ENCODE measurements around the gene CCN2.

The CCN2 gene, protein sequence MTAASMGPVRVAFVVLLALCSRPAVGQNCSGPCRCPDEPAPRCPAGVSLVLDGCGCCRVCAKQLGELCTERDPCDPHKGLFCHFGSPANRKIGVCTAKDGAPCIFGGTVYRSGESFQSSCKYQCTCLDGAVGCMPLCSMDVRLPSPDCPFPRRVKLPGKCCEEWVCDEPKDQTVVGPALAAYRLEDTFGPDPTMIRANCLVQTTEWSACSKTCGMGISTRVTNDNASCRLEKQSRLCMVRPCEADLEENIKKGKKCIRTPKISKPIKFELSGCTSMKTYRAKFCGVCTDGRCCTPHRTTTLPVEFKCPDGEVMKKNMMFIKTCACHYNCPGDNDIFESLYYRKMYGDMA

DNA sequence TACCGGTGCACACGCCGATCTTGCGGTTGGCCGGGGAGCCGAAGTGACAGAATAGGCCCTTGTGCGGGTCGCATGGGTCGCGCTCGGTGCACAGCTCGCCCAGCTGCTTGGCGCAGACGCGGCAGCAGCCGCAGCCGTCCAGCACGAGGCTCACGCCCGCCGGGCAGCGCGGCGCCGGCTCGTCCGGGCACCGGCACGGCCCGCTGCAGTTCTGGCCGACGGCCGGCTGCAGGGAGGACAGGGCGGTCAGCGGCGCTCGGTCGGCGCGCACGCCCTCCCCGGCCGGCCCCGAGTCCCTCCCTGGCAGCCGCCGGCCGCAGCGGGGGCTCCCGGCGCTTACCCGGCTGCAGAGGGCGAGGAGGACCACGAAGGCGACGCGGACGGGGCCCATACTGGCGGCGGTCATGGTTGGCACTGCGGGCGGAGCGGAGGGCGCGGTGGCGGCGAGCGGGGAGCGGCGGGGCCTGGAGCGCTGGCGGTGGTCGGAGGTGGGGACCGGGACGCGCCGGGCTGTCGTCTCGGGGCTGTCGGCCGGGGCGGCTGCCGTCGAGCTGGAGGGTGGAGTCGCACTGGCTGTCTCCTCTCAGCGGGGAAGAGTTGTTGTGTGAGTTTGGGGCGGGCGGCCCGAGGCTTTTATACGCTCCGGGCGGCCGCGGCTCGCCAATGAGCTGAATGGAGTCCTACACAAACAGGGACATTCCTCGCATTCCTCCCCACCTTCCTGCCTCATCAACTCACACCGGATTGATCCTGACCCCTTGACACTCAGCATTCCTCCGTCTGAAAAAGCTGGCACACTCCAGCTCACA lies at the start of gene CCN2:
Gene CCN2 (minus strand): TSS at position 606 of the 809 bp plus-strand sequence. CDS start 200 bp downstream, at position 406.
- peak; percentile 89 for DNase-seq (ENCODE audit: low spot score)

DNA sequence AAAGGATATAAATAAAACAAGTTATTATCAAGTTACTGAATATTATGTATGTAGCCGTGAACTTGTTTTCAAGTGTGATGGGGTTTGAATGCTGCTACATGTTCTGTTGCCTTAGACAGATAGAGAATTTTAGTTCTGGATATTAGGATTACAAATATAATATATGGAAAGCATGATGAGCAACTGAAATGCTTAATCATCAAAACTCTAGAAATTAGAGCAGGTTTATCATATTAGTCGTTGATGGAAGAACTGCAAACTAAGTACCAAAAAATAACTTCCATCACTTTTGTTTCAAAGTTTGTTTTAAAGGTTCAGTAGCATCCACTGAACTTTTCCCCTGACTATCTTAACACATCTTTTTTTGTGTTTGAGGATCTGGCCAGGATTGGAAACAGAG lies 49.1 kb upstream of the CCN2 start:
- no peak for DNase-seq (ENCODE audit: low spot score)

DNA sequence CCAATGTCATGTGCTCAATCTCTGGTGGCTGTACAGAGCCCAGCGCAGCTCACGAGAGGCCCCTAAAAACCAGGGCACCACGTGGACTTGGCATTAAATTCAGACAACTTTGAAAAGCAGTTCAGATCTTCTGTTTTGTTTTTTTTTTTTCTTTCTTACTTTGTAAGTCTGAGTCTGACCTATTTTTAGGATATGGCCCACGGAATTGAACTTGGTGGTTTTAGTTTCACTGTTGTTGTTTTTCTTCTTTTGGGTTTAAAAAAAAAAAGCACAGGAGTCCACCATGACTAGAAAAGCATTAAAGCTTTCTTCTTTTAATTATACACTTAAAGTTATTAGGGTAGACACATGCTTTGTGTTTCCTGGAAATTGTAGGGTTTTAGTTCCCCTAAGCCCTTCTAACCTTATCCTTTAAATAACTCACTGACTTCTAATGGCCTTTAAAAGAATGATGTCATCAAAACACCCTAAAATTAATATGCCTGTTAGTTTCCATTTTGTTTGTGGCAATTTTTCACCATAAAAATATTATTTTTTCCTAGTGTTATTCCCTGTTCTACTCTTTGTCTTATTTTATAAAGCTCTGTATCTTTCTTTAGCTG lies 48.5 kb upstream of the CCN2 start:
- no peak for DNase-seq (ENCODE audit: low spot score)

DNA sequence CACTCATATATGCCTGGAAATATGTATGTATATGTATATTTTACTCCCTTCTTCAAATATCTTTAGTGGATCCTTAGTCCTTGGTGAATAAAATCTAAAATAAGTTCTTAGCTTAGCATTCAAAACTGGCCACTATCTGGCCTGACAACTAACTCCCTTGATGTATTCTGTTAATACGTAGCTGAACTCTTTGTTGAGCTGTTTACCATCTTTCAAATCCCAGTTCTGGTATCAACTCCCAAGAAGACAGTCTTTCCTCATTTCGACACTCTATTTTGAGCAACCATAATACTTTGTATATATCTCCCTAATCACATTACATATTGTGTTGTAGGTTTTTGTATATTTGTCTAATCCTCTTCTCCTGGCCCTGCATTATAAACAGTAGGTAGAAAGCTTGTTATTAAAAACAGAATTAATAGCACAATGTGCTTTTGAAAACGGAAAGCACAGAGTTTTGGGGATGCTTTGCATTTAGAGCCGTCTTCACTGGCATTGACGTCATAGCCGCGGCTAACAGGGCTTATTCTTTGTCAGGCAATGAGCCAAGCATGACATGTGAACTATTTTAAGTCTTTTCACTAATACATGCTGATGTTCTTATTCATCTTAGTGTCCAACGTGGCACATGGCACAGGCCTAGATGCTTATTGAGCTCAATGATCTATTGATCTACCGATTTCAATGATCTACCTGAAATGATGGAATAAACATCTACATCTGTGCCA lies 47.2 kb upstream of the CCN2 start:
- DNase-seq (ENCODE audit: low spot score): no peak

DNA sequence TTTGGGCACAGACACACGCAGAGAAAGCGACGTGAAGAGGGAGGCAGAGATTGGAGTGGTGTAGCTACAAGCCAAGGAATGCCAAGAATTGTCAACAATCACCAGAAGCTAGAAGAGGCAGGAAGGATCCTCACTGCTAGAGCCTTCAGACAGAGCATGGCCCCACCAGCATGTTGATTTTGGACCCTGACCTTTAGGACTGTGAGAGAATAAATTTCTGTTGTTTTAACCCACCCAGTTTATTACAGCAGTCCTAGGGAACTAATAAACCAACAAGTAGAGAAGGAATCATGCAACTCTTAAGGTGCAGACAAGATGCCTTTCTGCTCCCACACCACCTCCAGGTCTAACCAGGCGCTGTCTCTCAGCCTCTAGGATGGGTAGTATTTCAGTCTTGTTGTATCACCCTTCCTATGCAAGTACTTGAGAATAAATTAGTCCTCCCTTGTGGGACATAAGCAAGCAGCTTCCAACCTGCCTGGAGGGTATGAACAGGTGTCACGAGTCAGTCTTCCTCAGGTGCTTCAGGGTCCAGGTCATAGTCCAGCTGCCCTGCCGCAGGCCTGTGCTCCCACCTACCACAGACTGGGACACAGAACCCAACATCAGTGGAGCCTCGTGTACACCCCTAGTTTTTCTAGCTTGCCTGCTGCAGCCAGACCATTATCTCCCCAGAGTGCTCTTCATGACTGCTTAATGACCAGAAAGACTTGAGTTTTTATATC lies 46.4 kb upstream of the CCN2 start:
- DNase-seq (ENCODE audit: low spot score): no peak

DNA sequence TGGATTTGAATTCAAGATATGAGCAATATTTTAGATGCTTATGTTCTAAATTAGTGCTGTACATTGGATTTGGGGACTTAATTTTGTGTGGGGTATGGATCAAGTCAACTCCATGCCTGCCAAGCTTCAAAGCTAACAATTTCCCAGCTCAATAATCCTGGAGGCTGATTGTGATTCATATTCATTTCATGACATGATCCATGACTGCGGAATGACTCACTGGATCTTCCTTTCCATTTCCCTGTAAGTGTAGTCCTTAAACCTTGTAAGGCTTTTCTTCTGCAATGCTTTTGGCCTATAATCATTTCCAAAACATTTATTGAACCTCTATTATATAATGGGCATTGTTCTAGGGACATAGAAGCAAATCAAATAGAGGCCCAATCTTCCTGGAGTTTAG lies 44.7 kb upstream of the CCN2 start:
- no peak for DNase-seq (ENCODE audit: low spot score)

DNA sequence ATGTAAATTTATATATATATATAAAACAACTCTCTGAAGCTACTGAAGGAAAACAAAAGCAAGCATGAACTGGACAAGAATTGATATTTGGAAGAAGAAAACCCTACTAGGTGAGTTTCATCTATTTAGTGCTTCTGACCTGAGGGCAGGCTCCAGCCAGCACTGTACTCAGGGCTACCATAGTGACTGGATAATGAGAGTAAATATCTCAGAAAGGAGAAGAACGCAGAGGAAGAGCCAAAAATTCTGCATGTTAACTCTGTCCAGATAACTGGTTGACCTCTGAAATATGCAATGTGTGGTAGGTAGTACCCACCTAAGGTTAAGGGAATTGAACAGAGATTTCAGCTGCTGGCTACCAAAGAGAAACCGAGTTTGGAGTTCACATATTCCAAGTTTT lies 41.4 kb upstream of the CCN2 start:
- DNase-seq (ENCODE audit: low spot score): no peak

DNA sequence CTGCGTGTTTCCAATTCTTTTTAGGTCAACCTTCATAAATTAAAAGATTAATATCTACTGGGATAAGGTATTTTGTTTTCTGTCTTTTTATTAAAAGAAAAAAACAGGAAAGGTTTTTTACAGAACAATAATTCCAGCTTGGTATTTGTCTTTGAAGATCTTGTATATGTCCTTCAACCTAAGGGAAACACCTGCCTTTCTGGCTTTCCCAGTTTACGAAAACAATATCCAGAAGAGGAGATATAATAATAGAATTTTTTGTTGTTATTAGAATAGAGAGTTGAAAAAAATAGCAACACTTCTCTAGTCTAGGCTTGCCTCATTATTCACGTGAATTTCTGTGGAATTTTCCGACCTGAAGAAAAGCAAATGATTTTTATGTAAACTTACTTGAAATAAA lies 37.9 kb upstream of the CCN2 start:
- no peak for DNase-seq (ENCODE audit: low spot score)

DNA sequence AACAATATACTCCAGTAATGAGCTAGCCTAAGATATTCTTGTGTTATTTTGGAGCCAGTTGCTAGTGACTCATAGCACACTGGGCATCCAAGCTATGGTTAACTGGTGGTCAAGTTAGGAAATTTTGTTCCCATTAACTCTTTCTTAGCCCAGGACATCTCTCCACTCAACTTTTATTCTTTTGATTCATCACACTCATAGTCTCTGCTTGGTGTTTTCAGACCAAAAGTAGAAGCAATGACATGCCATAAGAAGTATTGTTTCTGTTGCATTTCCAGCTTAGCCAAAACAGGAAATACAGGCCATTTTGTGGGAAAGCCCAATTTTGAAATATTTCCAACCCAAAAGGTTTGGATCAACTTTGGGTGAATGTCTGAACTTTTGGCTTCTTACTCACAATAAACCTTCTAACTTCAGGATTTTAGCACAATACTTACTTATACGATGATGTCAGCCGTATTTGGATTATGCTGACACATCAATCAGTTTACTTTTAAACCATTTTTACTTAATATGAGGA lies 31.6 kb upstream of the CCN2 start:
- DNase-seq (ENCODE audit: low spot score): no peak

DNA sequence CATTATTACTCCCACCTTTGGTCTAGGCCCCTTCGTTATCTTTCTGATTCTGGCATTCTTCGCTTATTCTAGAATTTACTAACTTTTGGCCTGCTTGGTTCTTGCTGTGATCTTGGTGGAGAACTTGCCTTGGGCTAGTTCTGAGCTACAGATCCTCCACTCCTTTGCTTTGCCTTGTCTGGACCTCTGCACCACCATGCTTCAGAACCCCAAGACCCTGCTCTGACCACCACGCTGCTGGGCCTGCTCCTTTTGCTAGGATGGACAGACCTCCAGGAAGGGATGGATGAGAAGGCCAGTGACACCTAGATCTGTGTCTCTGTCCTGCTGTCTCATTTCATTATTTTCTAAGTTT lies 30.4 kb upstream of the CCN2 start:
- DNase-seq (ENCODE audit: low spot score): no peak

DNA sequence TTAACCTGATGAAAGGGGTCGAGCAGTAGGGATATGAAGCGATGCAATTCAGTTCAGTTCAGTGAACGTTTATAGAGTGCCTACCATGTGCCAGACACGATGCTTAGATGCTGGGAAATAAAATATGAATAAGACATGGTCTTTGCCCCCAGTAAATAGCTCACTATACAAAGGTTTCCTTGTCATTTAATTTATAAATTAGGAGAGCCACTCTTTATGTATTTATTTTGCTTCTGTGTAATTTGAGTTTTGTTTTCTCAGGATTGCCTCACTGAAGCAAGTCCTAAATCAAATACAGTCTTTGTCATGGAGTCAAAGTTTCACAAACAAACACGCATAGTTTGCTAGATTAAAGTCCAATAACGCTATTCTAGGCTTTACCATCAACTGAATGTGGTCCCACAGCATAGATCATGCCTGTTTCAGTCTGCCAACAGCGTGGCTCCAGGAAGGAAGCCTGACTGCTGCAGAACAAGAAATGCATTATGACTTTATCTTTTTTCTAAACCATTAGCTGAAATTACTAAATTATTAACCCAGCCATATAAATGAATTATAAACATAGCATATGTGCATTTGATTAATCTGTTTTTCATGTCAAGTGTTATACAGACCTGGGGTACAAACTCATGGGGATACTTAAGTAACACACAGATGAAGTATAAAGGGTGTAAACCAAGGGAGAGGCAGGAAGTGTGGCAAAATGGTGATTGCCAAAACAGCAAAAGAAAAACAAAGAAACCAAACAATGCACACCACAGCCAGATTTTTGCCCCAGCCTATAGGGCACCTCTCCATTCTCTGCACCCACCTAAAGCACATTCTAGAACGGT lies 29.8 kb upstream of the CCN2 start:
- DNase-seq (ENCODE audit: low spot score): no peak

DNA sequence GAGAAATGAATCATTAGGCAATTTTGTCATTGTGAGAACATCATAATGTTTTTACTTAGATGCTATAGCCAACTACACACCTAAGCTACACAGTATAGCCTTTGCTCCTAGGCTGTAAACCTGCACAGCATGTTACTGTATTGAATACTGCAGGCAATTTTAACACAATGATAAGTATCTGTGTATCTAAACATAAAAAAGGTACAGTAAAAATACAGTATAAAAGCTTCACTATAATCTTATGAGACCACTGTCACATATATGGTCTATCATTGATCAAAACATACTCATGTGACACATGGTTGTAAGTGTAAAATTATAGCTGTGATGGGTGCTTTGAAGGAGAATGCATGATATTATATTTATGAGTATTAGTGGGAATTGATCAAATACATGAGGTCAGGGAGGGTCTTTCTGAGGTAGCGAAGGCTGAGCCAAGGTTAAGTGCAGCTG lies 29.2 kb upstream of the CCN2 start:
- no peak for DNase-seq (ENCODE audit: low spot score)

DNA sequence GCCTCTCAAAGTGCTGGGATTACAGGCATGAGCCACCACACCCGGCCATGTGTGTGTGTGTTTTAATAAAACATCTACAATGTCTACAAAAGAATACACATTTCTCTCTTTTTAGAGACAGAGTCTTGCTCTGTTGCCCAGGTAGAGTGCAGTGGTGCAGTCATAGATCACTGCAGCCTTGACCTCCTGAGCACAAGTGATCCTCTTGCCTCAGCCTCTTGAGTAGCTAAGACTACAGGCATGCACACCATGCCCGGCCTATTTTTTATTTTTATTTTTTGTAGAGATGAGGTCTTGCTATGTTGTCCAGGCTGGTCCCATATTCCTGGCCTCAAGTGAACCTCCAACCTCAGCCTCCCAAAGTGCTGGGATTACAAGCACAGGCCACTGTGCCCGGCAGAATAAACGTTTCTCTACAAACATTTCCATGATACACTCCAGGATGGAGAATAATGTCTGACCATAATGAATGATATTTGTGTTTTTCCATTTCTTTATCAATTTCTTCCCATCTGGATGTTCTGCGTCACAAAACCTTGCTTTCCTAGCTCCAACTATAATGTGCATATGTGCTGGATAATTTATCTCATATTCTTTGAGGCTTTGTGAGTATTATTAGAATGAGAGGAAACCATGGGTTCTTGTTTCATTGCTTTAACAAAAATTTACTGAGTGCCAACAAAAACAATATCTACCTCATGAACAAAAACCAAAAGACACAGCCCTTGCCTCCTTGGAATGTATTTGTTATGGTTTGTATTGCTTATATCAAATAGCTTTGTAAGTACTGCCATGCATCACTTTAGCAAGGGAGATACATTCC lies 28.6 kb upstream of the CCN2 start:
- DNase-seq (ENCODE audit: low spot score): no peak

DNA sequence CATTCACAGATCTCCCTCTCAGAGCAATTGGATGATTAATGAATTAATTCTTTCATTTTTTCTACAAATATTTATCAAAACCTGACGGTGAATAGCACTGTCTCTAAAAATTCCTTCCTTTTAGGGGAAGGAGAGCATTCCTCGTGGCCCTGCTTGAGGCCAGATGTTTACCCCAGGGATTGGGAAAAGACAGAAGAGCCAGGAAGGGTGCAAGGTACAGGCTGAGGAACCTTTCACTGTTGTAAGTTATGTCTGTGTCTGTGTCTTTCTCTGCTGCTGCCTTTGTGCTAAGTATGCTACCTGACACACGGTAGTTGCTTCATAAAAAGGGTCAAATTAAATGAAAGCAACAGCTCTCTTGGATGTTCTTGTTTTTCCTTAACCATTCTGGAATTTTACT lies 27.4 kb upstream of the CCN2 start:
- no peak for DNase-seq (ENCODE audit: low spot score)

DNA sequence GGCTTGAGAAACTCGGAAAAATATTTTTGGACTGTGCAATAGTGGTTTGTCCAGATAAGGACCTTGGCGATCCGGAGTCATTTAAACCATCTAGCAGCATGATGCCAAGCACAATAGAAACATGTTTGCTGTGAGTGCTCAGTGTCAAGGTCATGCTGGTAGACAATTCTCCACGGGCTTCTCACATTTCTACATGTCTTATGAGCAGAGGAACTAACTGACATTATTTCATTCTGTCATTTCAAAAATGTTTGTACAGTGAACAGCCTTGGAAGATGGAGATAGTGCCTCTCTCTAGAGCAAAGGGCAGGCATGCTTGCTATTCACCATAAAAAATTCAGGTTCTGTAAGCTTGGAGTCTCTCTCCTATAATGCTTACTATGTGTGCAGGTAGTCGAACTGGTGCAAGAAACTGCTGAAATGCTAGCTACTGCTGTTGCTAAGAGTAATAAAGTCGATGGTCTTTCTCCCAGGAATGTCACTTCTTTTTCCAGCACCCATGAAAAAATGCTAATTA lies 25.4 kb upstream of the CCN2 start:
- DNase-seq (ENCODE audit: low spot score): no peak

DNA sequence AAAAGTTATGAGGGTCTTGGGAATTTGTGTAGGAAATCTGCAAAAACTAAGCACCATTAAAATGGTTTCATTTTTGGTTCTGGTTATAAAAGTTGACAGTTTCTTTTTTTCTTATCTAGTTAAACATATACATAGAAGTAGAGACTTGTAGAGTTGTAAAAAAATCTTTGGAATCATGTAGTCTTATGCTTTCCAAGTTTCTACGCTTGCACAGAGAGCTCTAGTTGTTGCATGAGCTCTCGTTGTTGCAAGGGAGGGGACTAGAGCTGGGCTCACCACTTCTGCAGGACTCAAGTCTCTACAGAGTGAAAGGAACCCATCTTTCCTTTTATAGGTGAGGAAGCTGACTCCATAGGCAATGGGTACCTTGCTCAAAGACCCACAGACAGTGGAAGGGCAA lies 21.6 kb upstream of the CCN2 start:
- no peak for DNase-seq (ENCODE audit: low spot score)

DNA sequence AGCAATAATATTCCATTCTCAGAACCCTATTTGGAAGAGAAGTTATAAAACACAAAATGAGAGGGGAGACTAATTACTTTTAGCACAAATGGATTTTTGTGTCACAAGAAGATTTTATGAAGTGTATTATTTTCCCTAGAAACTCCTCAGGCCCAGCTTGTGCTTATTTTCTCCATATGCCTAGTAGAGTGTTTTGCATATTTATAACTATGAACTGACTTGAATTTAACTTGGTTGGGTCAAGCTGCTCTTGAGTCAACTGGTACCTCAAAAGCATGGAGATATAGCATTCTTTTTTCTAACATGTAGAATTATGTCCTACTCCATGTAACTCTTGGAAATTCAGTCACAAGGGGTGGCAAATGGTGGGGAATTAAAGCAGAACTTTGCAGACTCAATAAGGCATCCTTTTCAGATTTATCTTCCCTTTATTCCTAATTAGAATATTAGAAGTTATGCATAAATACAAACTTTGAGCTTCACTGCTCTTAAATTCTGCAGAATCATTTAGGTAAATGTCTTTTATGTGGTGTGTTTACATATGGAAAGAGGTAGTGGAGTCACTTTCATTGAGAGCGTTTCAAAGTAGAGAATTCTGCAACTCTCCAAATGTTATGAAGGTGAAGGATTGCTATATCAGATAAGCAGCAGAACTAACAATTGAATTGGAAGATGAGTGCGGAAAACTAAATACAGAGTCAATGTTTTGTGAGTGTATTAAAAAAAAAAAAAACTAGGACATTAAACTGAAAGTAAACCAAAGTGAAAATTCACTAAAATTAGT lies 19.1 kb upstream of the CCN2 start:
- DNase-seq (ENCODE audit: low spot score): no peak

DNA sequence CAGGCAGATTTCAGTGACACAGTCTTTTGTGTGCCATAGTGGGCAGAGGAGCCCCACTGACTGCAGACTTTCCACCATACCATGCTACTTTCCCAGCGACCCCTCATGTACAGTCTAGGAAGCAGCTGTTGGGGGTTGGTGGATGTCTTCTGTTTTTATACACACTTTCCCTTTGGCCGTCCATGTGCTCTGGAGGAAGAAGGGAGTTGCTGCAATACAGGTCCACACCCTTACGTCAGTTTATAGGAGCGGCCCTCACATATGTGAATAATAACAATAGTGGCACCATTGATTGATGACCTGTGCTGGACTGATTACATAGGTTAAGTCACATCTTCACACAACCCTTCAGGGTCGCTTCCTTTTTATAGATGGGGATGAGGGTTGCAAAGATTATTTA lies 17.5 kb upstream of the CCN2 start:
- no peak for DNase-seq (ENCODE audit: low spot score)

DNA sequence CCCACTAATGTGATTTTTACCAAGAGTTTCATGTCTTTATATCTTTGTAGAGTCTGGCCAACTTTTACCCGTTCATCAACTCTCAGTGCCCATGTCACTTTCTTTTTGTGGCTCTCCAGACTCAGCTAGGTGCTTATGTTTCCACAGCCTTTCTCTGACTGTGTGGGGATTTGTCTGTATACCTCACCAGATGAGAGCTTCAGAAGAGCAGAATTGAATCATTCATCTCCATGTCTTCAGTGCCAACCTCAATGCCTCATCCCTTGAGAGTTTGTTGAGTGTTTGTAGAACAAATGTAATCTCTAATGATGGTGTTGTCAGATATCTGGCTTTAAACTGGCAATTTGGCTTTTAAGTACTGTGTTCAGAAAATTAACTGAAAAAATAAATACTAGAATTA lies 16.8 kb upstream of the CCN2 start:
- DNase-seq (ENCODE audit: low spot score): no peak

Data from cerebellar cortex (tissue), 1 donor.